ENCODE measurements around the gene RALB. TPM values are rescaled to one million over a fixed set of nuclear protein-coding genes. Genes with fewer than 3 reads are reported as not detected.

Gene RALB
- total and polyA plus RNA-seq, 2 of the 8 experiments (the other 6 are each of a cell fraction or from before 2014, with no cell fraction given), result 12.0 to 16.6 TPM

DNA sequence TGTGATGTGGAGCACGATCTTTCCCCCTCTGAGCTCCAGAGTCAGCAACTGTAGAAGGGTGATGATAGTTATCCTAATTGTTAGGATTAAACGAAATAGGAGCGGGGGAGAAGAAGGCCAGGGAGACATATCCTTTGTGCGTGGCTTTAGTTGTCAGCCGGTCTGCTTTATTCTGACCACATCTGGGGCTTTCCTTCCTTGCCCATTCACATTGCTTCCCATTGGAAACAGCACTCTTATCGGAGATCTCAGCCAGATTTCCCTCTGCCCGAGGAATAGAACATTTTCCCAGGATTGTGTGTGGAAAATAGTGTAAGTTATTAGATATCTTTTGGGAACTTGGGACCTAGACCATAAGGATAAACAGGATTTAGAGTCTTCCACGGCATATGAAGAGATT is 1.5 kb downstream of the RALB start:
- Histone ChIP-seq H3K4me3 (ENCODE audit: extremely low read depth in 1 of 4, insufficient read depth in 2 of 4, low read depth in 3 of 4, low read length in 4 of 4) (peak overlapping the region in 1 of 4 experiments; percentile 89; a peak in 2 of 8 replicates), H3K4me2 (ENCODE audit: insufficient read depth in 1 of 2, low read depth in 2 of 2, low read length in 2 of 2) (peak overlapping the region; percentile 87 to 97; a peak in 3 of 4 replicates), H3K23ac (ENCODE audit: insufficient read length) (no peak overlapping the region), H3K4me1 (replicated peaks in 1 of 4; ENCODE audit: control insufficient read depth in 3 of 4, insufficient read depth in 4 of 4, low read length in 3 of 4) (peaks cover 4 to 10% (median 8%) of the 10 kb centered on the region in 4 experiments), H2BK15ac (ENCODE audit: low read length) (no peak overlapping the region), H3K79me2 (ENCODE audit: control insufficient read depth in 1 of 2, insufficient read depth in 2 of 2, low read length in 2 of 2) (no peaks in the 10 kb centered on the region), H3K23me2 (ENCODE audit: low read depth, low read length) (peaks cover 14% of the 10 kb centered on the region), H2BK120ac (replicated peaks; ENCODE audit: low read depth, low read length) (no peak overlapping the region), H2AFZ (ENCODE audit: low read length) (no peak overlapping the region), H3K79me1 (ENCODE audit: low read depth, low read length) (no peaks in the 10 kb centered on the region), H3K27me3 (replicated peaks in 1 of 4; ENCODE audit: control insufficient read depth in 3 of 4, extremely low read depth in 1 of 4, insufficient read depth in 3 of 4, low read length in 3 of 4) (peaks cover 8 to 47% (median 31%) of the 10 kb centered on the region in 4 experiments), H2BK5ac (ENCODE audit: low read depth, low read length) (no peak overlapping the region), H3K56ac (replicated peaks; ENCODE audit: insufficient read length, low read depth, low read length) (no peak overlapping the region), H4K5ac (ENCODE audit: insufficient read length, low read depth, low read length) (no peak overlapping the region), H3K9ac (replicated peaks in 1 of 4; ENCODE audit: extremely low read depth in 1 of 4, low read depth in 3 of 4, low read length in 3 of 4) (no peak overlapping the region), H3K9me3 (ENCODE audit: insufficient read depth in 2 of 2, low read depth in 1 of 2, low read length in 1 of 2) (no peaks in the 10 kb centered on the region), H4K20me1 (replicated peaks in 1 of 2; ENCODE audit: control insufficient read depth in 1 of 2, insufficient read depth in 2 of 2, low read length in 2 of 2) (peaks cover 0 to 5% of the 10 kb centered on the region in 2 experiments), H2BK12ac (ENCODE audit: low read depth, low read length) (no peak overlapping the region), H3K36me3 (ENCODE audit: control insufficient read depth in 2 of 4, insufficient read depth in 4 of 4, low read length in 3 of 4) (no peaks in the 10 kb centered on the region), H4K8ac (ENCODE audit: extremely low read depth, insufficient read depth, low read length) (no peak overlapping the region), H3K27ac (ENCODE audit: low read depth, low read length) (no peak overlapping the region), H3K14ac (ENCODE audit: insufficient read length) (no peak overlapping the region), H4K91ac (replicated peaks; ENCODE audit: insufficient read length, low read length) (no peak overlapping the region), H3K18ac (ENCODE audit: extremely low read depth, low read length) (no peak overlapping the region), H2BK20ac (ENCODE audit: low read length) (no peak overlapping the region), H2AK5ac (ENCODE audit: low read depth, low read length) (no peak overlapping the region), H3K4ac (replicated peaks; ENCODE audit: insufficient read length, low read depth, low read length) (no peak overlapping the region)
- WGBS, 2 experiments (ENCODE audit: extremely low coverage in 1 of 2, insufficient coverage in 1 of 2, insufficient read length in 1 of 2, insufficient replicate concordance in 2 of 2, low coverage in 1 of 2, low lambda C conversion rate in 2 of 2, missing lambda C conversion rate in 1 of 2), result 76% methylated on average over 8 of the region's 8 CpGs; no CpG with 5 or more reads in 1 of the 2 experiments
- ChIA-PET CTCF (ENCODE audit: partially characterized antibody) (interaction anchor here (0.8 to 1.4 kb wide), 6 partner anchors 10 to 62 kb away, joined by 3 to 6 read pairs (median 4); no protein-coding TSS in a partner anchor), POLR2A (ENCODE audit: partially characterized antibody) (no interaction called here)
- no peak for DNase-seq (ENCODE audit: low read depth in 1 of 2, low spot score in 2 of 2)
- FAIRE-seq, result no peak
- no peak for TF ChIP-seq SIRT6 (IDR thresholded peaks at IDR 0.05; ENCODE audit: low read length)
- no peak for TF ChIP-seq ASH2L (IDR thresholded peaks at IDR 0.05; ENCODE audit: low read length)
- no peak for TF ChIP-seq SP2 (IDR thresholded peaks at IDR 0.05; ENCODE audit: low read length)
- TF ChIP-seq JUN (IDR thresholded peaks at IDR 0.05; ENCODE audit: low read depth, low read length), result no peak
- TF ChIP-seq ZNF274 (IDR thresholded peaks at IDR 0.05; ENCODE audit: borderline replicate concordance, extremely low read depth, low read length), result no peak
- no peak for TF ChIP-seq EZH2 (IDR thresholded peaks at IDR 0.05; ENCODE audit: low read depth, low read length, severe bottlenecking)
- TF ChIP-seq E2F6 (IDR thresholded peaks at IDR 0.05), result no peak
- no peak for TF ChIP-seq POLR2A (IDR thresholded peaks at IDR 0.05; ENCODE audit: control extremely low read depth in 1 of 2, low read depth in 2 of 2, low read length in 2 of 2)
- no peak for TF ChIP-seq HDAC6 (IDR thresholded peaks at IDR 0.05; ENCODE audit: low read depth, low read length)
